GM12892 (cell line): ENCODE results near the gene OTOS.

ENCODE experiments used
- POLR2A ChIP-seq: IDR thresholded peaks from 2 replicates; pipeline ENCODE4 v1.6.1; 2011; ENCODE audit warnings: low read depth, low read length, control low read depth
- POLR2AphosphoS5 ChIP-seq: IDR thresholded peaks from 2 replicates; pipeline ENCODE4 v1.6.1; 2011; ENCODE audit warnings: low read depth, low read length, control low read depth

DNA sequence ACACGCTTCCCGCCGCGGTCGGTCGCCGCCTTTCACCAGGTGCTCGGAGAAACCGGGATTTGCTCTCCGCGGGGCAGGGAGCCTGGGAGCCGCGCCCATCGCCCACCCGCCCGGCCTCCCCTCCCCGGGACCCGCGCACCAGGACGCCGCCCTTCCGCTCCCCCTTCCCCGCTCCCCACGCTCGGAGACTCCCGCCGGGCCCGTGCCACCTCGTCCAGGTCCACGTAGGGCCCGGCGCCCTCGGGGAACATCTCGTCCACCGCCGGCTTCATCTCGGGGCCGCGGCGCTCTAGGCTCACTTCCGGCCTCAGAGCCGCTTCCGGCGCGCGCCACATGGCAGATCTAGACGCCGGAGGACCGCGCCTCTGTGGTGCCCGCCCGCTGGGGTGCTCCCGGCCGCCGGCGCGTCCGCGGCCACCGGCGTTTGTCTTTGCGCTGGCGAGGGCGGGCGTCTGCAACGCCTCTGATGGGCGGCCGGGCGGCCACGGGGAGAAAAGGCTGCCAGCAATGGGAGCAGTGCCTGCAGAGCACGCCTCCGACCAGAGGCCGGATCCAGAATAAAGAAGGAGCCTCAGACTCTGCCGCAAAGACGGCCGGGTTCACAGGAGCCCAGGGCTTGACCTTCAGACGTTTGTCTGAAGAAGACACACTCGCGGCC, 4.3 kb downstream of the OTOS start, which contains the start of gene COPS9:
- peak; percentile 66 for TF ChIP-seq POLR2AphosphoS5
- peak; percentile 82; the same call in 1 of the 2 replicates for TF ChIP-seq POLR2A
